HCT116 (cell line): ENCODE results near the gene PKM. TPM values are rescaled to one million over a fixed set of nuclear protein-coding genes. Genes with fewer than 3 reads are reported as not detected.
A peak's percentile ranks its signal among the peaks of the same experiment; 100 is the strongest.
"Not testable (repeated sequence)": the region's sequence is repeated elsewhere in the genome, so short reads cannot be mapped to it uniquely, and the experiment has no call there.

ENCODE experiments used
- ATAC-seq: fragments of 200-7000 bp; cut with Tn5 transposase; 2 replicates; pipeline ENCODE4 v1.9.1; 2020; ENCODE audit warnings: mild to moderate bottlenecking, moderate library complexity
- BruUV-seq: library from RNA; stranded (reverse); fragments of 400-500 nt; replicated peaks from 2 replicates; lab custom pipeline; 2021; lab: Mats Ljungman, UMichigan
- CTCF ChIA-PET: fragments of 300-600 bp; sonication (Branson Sonifier 250); formaldehyde crosslinking; loops from one replicate; lab custom pipeline; 2021; ENCODE audit warnings: antibody characterized with exemption; lab: Charles Lee
- POLR2A ChIA-PET: fragments of 300-600, 350-600 bp; sonication (Branson Sonifier 250); formaldehyde crosslinking; loops from one replicate; lab custom pipeline; 2021; ENCODE audit warnings: antibody characterized with exemption; lab: Charles Lee
- RAD21 ChIA-PET, 2 experiments: fragments of 300-600 bp; sonication (Branson Sonifier 250); formaldehyde crosslinking; loops; one replicate each; lab custom pipeline; 2023; ENCODE audit warnings: low total read pairs in 2 of 2; ENCODE audit not compliant: uncharacterized antibody in 2 of 2, unreplicated experiment in 2 of 2, low non-redundant PET in 1 of 2; lab: Charles Lee
- DNase-seq: peaks from one replicate; pipeline ENCODE4 v3.0.0-alpha.2; 2010; ENCODE audit warnings: low read depth, low spot score
- H2AFZ ChIP-seq: fragments of 200-600 bp; shearing (Covaris generic), sonication (generic); 2 replicates; pipeline ENCODE4 v1.6.1; 2017; ENCODE audit warnings: low read depth, mixed run types, mixed read lengths, antibody characterized with exemption, low read length; ENCODE audit not compliant: poor library complexity, severe bottlenecking
- H3K27ac ChIP-seq: 2 replicates; pipeline ENCODE4 v1.5.1; 2012; ENCODE audit warnings: low read depth, low read length
- H3K27me3 ChIP-seq: fragments of 200-600 bp; sonication (generic); 2 replicates; pipeline ENCODE4 v1.6.1; 2016; ENCODE audit warnings: mixed run types, low read length, mixed read lengths; ENCODE audit not compliant: insufficient read depth
- H3K36me3 ChIP-seq, 2 experiments: fragments of 200-500 bp in 1 of 2; fragments of 200-600 bp in 1 of 2; sonication (Bioruptor generic) in 1 of 2; sonication (generic) in 1 of 2; 2 replicates each; pipeline versions ENCODE4 v1.5.1 to v1.6.1; 2014 to 2016; ENCODE audit warnings: low read length in 2 of 2, inconsistent platforms in 1 of 2, mixed read lengths in 1 of 2, mixed run types in 1 of 2; ENCODE audit not compliant: insufficient read depth in 2 of 2, control insufficient read depth in 1 of 2
- H3K4me1 ChIP-seq, 2 experiments: fragments of 200-600 bp in 1 of 2; sonication (generic) in 1 of 2; 2 replicates each; pipeline versions ENCODE4 v1.5.1 to v1.6.1; 2012 to 2017; ENCODE audit warnings: low read length in 2 of 2, inconsistent platforms in 1 of 2, mild to moderate bottlenecking in 1 of 2, mixed read lengths in 1 of 2, mixed run types in 1 of 2, moderate library complexity in 1 of 2; ENCODE audit not compliant: insufficient read depth in 2 of 2, control insufficient read depth in 1 of 2
- H3K4me2 ChIP-seq: fragments of 200-600 bp; sonication (generic); 2 replicates; pipeline ENCODE4 v1.6.1; 2017; ENCODE audit warnings: mixed run types, low read length, mixed read lengths
- H3K4me3 ChIP-seq, 2 experiments: fragments of 200-600 bp in 1 of 2; sonication (generic) in 1 of 2; replicated peaks in 1 of 2; 2 replicates each; pipeline ENCODE4 v1.5.1; 2011 to 2016; ENCODE audit warnings: low read length in 2 of 2, control low read depth in 1 of 2, low read depth in 1 of 2, mild to moderate bottlenecking in 1 of 2, mixed read lengths in 1 of 2, mixed run types in 1 of 2
- H3K79me2 ChIP-seq: fragments of 200-600 bp; sonication (generic); 2 replicates; pipeline ENCODE4 v1.6.1; 2017; ENCODE audit warnings: mild to moderate bottlenecking, mixed run types, low read length, moderate library complexity, mixed read lengths; ENCODE audit not compliant: insufficient read depth
- H3K9ac ChIP-seq: fragments of 200-600 bp; sonication (generic); 2 replicates; pipeline ENCODE4 v1.6.1; 2016; ENCODE audit warnings: low read length, mixed read lengths
- H3K9me2 ChIP-seq: fragments of 200-600 bp; sonication (generic), shearing (Covaris generic); 2 replicates; pipeline ENCODE4 v1.6.1; 2017; ENCODE audit warnings: mixed run types, mild to moderate bottlenecking, moderate library complexity; ENCODE audit not compliant: insufficient read depth
- H3K9me3 ChIP-seq, 2 experiments: fragments of 200-500 bp in 1 of 2; fragments of 200-600 bp in 1 of 2; sonication (Bioruptor generic) in 1 of 2; sonication (generic) in 1 of 2; 2 replicates each; pipeline ENCODE4 v1.6.1; 2014 to 2017; ENCODE audit warnings: low read length in 2 of 2, mixed read lengths in 2 of 2, inconsistent platforms in 1 of 2, low read depth in 1 of 2, mild to moderate bottlenecking in 1 of 2, mixed run types in 1 of 2, moderate library complexity in 1 of 2; ENCODE audit not compliant: control insufficient read depth in 1 of 2, insufficient read depth in 1 of 2
- H4K20me1 ChIP-seq: fragments of 200-600 bp; sonication (generic), shearing (Covaris generic); 2 replicates; pipeline ENCODE4 v1.6.1; 2017; ENCODE audit warnings: mixed run types, mild to moderate bottlenecking, moderate library complexity; ENCODE audit not compliant: insufficient read depth
- CBX3 ChIP-seq: IDR thresholded peaks from 2 replicates; pipeline ENCODE4 v1.6.1; 2012; ENCODE audit warnings: low read depth
- CEBPB ChIP-seq: IDR thresholded peaks from 2 replicates; pipeline ENCODE4 v1.6.1; 2012; ENCODE audit warnings: low read depth
- EZH2 ChIP-seq: fragments of 200-600 bp; sonication (generic); IDR thresholded peaks from 2 replicates; pipeline ENCODE4 v1.6.1; 2017; ENCODE audit warnings: antibody characterized with exemption, mixed run types
- JUND ChIP-seq: IDR thresholded peaks from 2 replicates; pipeline ENCODE4 v1.6.1; 2012
- POLR2A ChIP-seq: IDR thresholded peaks from 2 replicates; pipeline ENCODE4 v1.7.0; 2011; ENCODE audit warnings: borderline replicate concordance; ENCODE audit not compliant: insufficient read depth, insufficient read length; ENCODE audit errors: extremely low read depth
- REST ChIP-seq: IDR thresholded peaks from 2 replicates; pipeline ENCODE4 v1.6.1; 2012; ENCODE audit warnings: low read depth
- SIN3A ChIP-seq: IDR thresholded peaks from 2 replicates; pipeline ENCODE4 v1.6.1; 2012; ENCODE audit warnings: low read depth
- SP1 ChIP-seq: IDR thresholded peaks from 2 replicates; pipeline ENCODE4 v1.6.1; 2012; ENCODE audit warnings: low read depth
- SRF ChIP-seq: IDR thresholded peaks from 2 replicates; pipeline ENCODE4 v1.6.1; 2012; ENCODE audit warnings: low read depth
- YY1 ChIP-seq: IDR thresholded peaks from 2 replicates; pipeline ENCODE4 v1.6.1; 2011; ENCODE audit warnings: low read length, low read depth, moderate library complexity, mild to moderate bottlenecking; ENCODE audit not compliant: insufficient replicate concordance; ENCODE audit errors: extremely low read depth
- ZBTB33 ChIP-seq: IDR thresholded peaks from 2 replicates; pipeline ENCODE4 v1.6.1; 2011; ENCODE audit warnings: mild to moderate bottlenecking, low read length, moderate library complexity; ENCODE audit not compliant: insufficient replicate concordance; ENCODE audit errors: extremely low read depth
- intact Hi-C: fragments of 100-400 bp; cut with micrococcal nuclease; formaldehyde crosslinking; loops from 2 replicates; pipeline ENCODE4 v1.10.0; 2022
- total RNA-seq: library from RNA; stranded (reverse); gene quantifications from one replicate; pipeline ENCODE4 v1.2.1, GENCODE V29; 2021; ENCODE audit not compliant: unreplicated experiment
- TF ChIP-seq, protein P1 (sequence below): IDR thresholded peaks from 2 replicates; pipeline ENCODE4 v1.6.1; 2012

Gene PKM
- total RNA-seq, 1 experiment from 2014 or later: 1,664 TPM

- intact Hi-C loops, CTCF ChIA-PET: not testable (repeated sequence)
These were observed 44.8 kb upstream of the PKM start for GRCh38 chr15:72275635-72276325.

GRCh38 chr15:72272997-72273352 lies 42.0 kb upstream of the PKM start:
- CTCF ChIA-PET: interaction anchor here (1.5 kb wide), 1 partner anchor 12 kb away, joined by 4 read pairs; no protein-coding TSS in a partner anchor
- intact Hi-C loops: loop anchor here (2.0 kb wide), 1 partner anchor 40 kb away; no protein-coding TSS in a partner anchor
- TF ChIP-seq CEBPB: no peak
- TF ChIP-seq SP1: no peak
- TF ChIP-seq YY1: no peak
- no peak for TF ChIP-seq POLR2A
- no peak for TF ChIP-seq ZBTB33
- no peak for TF ChIP-seq SIN3A
- no peak for TF ChIP-seq SRF
- TF ChIP-seq EZH2: no peak
- TF ChIP-seq, protein P1, sequence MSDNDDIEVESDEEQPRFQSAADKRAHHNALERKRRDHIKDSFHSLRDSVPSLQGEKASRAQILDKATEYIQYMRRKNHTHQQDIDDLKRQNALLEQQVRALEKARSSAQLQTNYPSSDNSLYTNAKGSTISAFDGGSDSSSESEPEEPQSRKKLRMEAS: no peak
- no peak for TF ChIP-seq CBX3
- TF ChIP-seq JUND: no peak
- TF ChIP-seq REST: no peak

More at GRCh38 chr15:72275635-72276325, 44.8 kb upstream of the PKM start:
- H3K9me2 ChIP-seq, H3K27me3 ChIP-seq, DNase-seq, H2AFZ ChIP-seq, H3K4me2 ChIP-seq, H3K36me3 ChIP-seq, BruUV-seq, H3K27ac ChIP-seq, H3K9ac ChIP-seq, ATAC-seq, H3K4me3 ChIP-seq, RAD21 ChIA-PET, H4K20me1 ChIP-seq, POLR2A ChIA-PET, H3K9me3 ChIP-seq: not testable (repeated sequence)
- peaks cover 14% of the 10 kb centered on the region for H3K79me2 ChIP-seq
- peaks cover 9 to 17% of the 10 kb centered on the region in 2 experiments; a peak in 2 of 4 replicates for H3K4me1 ChIP-seq

More at GRCh38 chr15:72272997-72273352, 42.0 kb upstream of the PKM start:
- DNase-seq: no peak
- Histone ChIP-seq H3K4me1 (peaks cover 9 to 17% of the 10 kb centered on the region in 2 experiments; a peak in 2 of 4 replicates), H3K27ac (peak overlapping the region; percentile 41), H3K9me3 (no peaks in the 10 kb centered on the region), H3K27me3 (no peaks in the 10 kb centered on the region), H3K36me3 (peaks cover 3 to 7% of the 10 kb centered on the region in 2 experiments; a peak in 1 of 4 replicates), H2AFZ (no peak overlapping the region), H3K79me2 (peaks cover 27% of the 10 kb centered on the region), H3K9ac (peak overlapping the region; percentile 67), H3K4me3 (peak overlapping the region; percentile 42 to 79), H3K9me2 (no peaks in the 10 kb centered on the region), H3K4me2 (peak overlapping the region; percentile 82), H4K20me1 (no peaks in the 10 kb centered on the region)
- ChIA-PET RAD21 (no interaction called here), POLR2A (no interaction called here)
- TSS peak; percentile 92 for BruUV-seq
- ATAC-seq: no peak
